H9 (cell line): ENCODE results near the gene BLNK. TPM values are rescaled to one million over a fixed set of nuclear protein-coding genes. Genes with fewer than 3 reads are reported as not detected.

Source experiments
- DNase-seq: peaks from one replicate; pipeline ENCODE4 v3.0.0-alpha.2; 2017
- H2AFZ ChIP-seq: one replicate; pipeline ENCODE4 v1.6.1; 2013; ENCODE audit warnings: mild to moderate bottlenecking, low read length, control low read depth, moderate library complexity
- H2AK5ac ChIP-seq: 2 replicates; pipeline ENCODE4 v1.6.1; 2013; ENCODE audit warnings: low read length, control low read depth, mixed read lengths; ENCODE audit not compliant: insufficient read length
- H2BK120ac ChIP-seq: one replicate; pipeline ENCODE4 v1.6.1; 2013; ENCODE audit warnings: low read depth, mild to moderate bottlenecking, low read length, control low read depth, inconsistent platforms; ENCODE audit not compliant: poor library complexity, severe bottlenecking
- H2BK12ac ChIP-seq: 2 replicates; pipeline ENCODE4 v1.6.1; 2013; ENCODE audit warnings: low read length, control low read depth, mixed read lengths, low read depth; ENCODE audit not compliant: insufficient read length
- H2BK15ac ChIP-seq: 2 replicates; pipeline ENCODE4 v1.6.1; 2013; ENCODE audit warnings: low read depth, low read length, control low read depth
- H2BK20ac ChIP-seq: one replicate; pipeline ENCODE4 v1.6.1; 2013; ENCODE audit warnings: low read depth, mild to moderate bottlenecking, low read length, control low read depth, inconsistent platforms; ENCODE audit not compliant: poor library complexity, severe bottlenecking
- H2BK5ac ChIP-seq: 2 replicates; pipeline ENCODE4 v1.6.1; 2013; ENCODE audit warnings: low read length, control low read depth, mixed read lengths; ENCODE audit not compliant: insufficient read length
- H3K14ac ChIP-seq: 2 replicates; pipeline ENCODE4 v1.6.1; 2013; ENCODE audit warnings: low read length, control low read depth; ENCODE audit not compliant: insufficient read depth
- H3K18ac ChIP-seq: 2 replicates; pipeline ENCODE4 v1.6.1; 2013; ENCODE audit warnings: low read depth, mild to moderate bottlenecking, mixed read lengths, low read length, control low read depth; ENCODE audit not compliant: insufficient read length
- H3K23ac ChIP-seq: 2 replicates; pipeline ENCODE4 v1.6.1; 2013; ENCODE audit warnings: low read length, control low read depth, mixed read lengths, low read depth; ENCODE audit not compliant: insufficient read length
- H3K23me2 ChIP-seq: 2 replicates; pipeline ENCODE4 v1.6.1; 2013; ENCODE audit warnings: low read depth, mild to moderate bottlenecking, mixed read lengths, low read length, control low read depth; ENCODE audit not compliant: insufficient read length, poor library complexity, severe bottlenecking
- H3K27ac ChIP-seq: 2 replicates; pipeline ENCODE4 v1.5.1; 2013; ENCODE audit warnings: low read length, control low read depth, mixed read lengths, low read depth; ENCODE audit not compliant: insufficient read length
- H3K27me3 ChIP-seq: 2 replicates; pipeline ENCODE4 v1.6.1; 2013; ENCODE audit warnings: low read length, control low read depth, inconsistent platforms; ENCODE audit not compliant: insufficient read depth
- H3K4ac ChIP-seq: 2 replicates; pipeline ENCODE4 v1.6.1; 2013; ENCODE audit warnings: low read depth, mild to moderate bottlenecking, control low read depth, inconsistent platforms, low read length, moderate library complexity
- H3K4me1 ChIP-seq: 2 replicates; pipeline ENCODE4 v1.6.1; 2013; ENCODE audit warnings: low read length, control low read depth, inconsistent platforms; ENCODE audit not compliant: insufficient read depth
- H3K4me2 ChIP-seq: 2 replicates; pipeline ENCODE4 v1.6.1; 2013; ENCODE audit warnings: low read length, control low read depth, mixed read lengths; ENCODE audit not compliant: insufficient read length, insufficient read depth
- H3K56ac ChIP-seq: 2 replicates; pipeline ENCODE4 v1.6.1; 2013; ENCODE audit warnings: low read depth, mild to moderate bottlenecking, mixed read lengths, low read length, control low read depth; ENCODE audit not compliant: insufficient read length
- H3K79me1 ChIP-seq: 2 replicates; pipeline ENCODE4 v1.6.1; 2013; ENCODE audit warnings: low read depth, mild to moderate bottlenecking, moderate library complexity, low read length, control low read depth, inconsistent platforms; ENCODE audit not compliant: insufficient read depth, poor library complexity, severe bottlenecking
- H3K79me2 ChIP-seq: 2 replicates; pipeline ENCODE4 v1.6.1; 2013; ENCODE audit warnings: low read length, control low read depth, inconsistent platforms; ENCODE audit not compliant: insufficient read depth
- H3K9ac ChIP-seq: 2 replicates; pipeline ENCODE4 v1.6.1; 2013; ENCODE audit warnings: low read length, control low read depth, mixed read lengths; ENCODE audit not compliant: insufficient read length; ENCODE audit errors: extremely low read depth
- H3K9me3 ChIP-seq: one replicate; pipeline ENCODE4 v1.6.1; 2013; ENCODE audit warnings: low read depth, low read length, inconsistent platforms; ENCODE audit not compliant: control insufficient read depth
- H3T11ph ChIP-seq: one replicate; pipeline ENCODE4 v1.6.1; 2013; ENCODE audit warnings: mild to moderate bottlenecking, low read length, control low read depth, inconsistent platforms
- H4K20me1 ChIP-seq: one replicate; pipeline ENCODE4 v1.6.1; 2013; ENCODE audit not compliant: control insufficient read depth, insufficient read length, insufficient read depth
- H4K5ac ChIP-seq: 2 replicates; pipeline ENCODE4 v1.6.1; 2013; ENCODE audit warnings: low read depth, mild to moderate bottlenecking, mixed read lengths, low read length, control low read depth; ENCODE audit not compliant: insufficient read length
- H4K8ac ChIP-seq: replicated peaks from 2 replicates; pipeline ENCODE4 v1.6.1; 2013; ENCODE audit warnings: low read length, control low read depth, mixed read lengths, low read depth; ENCODE audit not compliant: insufficient read length
- H4K91ac ChIP-seq: 2 replicates; pipeline ENCODE4 v1.6.1; 2013; ENCODE audit warnings: low read depth, mild to moderate bottlenecking, moderate library complexity, mixed read lengths, low read length, control low read depth; ENCODE audit not compliant: insufficient read length
- H3K27ac Mint-ChIP-seq, 3 experiments: 2 replicates in 2 of 3; 3 replicates in 1 of 3; pipeline ENCODE4 v1.8.0; 2020 to 2021; ENCODE audit warnings: mixed read lengths in 3 of 3, mild to moderate bottlenecking in 1 of 3, moderate library complexity in 1 of 3
- H3K27me3 Mint-ChIP-seq: 2 replicates; pipeline ENCODE4 v1.8.0; 2021; ENCODE audit warnings: low read depth, mild to moderate bottlenecking, moderate library complexity, mixed read lengths
- H3K36me3 Mint-ChIP-seq, 3 experiments: 2 replicates in 2 of 3; 3 replicates in 1 of 3; pipeline ENCODE4 v1.8.0; 2020 to 2021; ENCODE audit warnings: low read depth in 3 of 3, mixed read lengths in 3 of 3; ENCODE audit not compliant: insufficient read depth in 1 of 3
- H3K4me1 Mint-ChIP-seq, 2 experiments: 2 replicates each; pipeline ENCODE4 v1.8.0; 2020; ENCODE audit warnings: mixed read lengths in 2 of 2
- H3K4me3 Mint-ChIP-seq, 2 experiments: 2 replicates in 1 of 2; 3 replicates in 1 of 2; pipeline ENCODE4 v1.8.0; 2020 to 2021; ENCODE audit warnings: mild to moderate bottlenecking in 2 of 2, mixed read lengths in 2 of 2, moderate library complexity in 1 of 2
- H3K9me3 Mint-ChIP-seq, 2 experiments: 2 replicates in 1 of 2; 3 replicates in 1 of 2; pipeline ENCODE4 v1.8.0; 2020; ENCODE audit warnings: mild to moderate bottlenecking in 2 of 2, mixed read lengths in 2 of 2, moderate library complexity in 1 of 2
- WGBS: extraction: QIAGEN DNeasy Blood & Tissue Kit; methylation state at CpG from one replicate; pipeline ENCODE4 v1.1.7; 2013; ENCODE audit warnings: missing lambda C conversion rate, low lambda C conversion rate, mixed read lengths; ENCODE audit not compliant: insufficient read length; ENCODE audit errors: extremely low coverage; 5-methylcytosine and 5-hydroxymethylcytosine counted together
- total RNA-seq: library from RNA; stranded (reverse); gene quantifications from 2 replicates; pipeline ENCODE4 v1.2.1, GENCODE V29; 2021
- TF ChIP-seq, protein P1 (sequence below): fragments of 200-600 bp; sonication (generic); conservative IDR thresholded peaks from 3 replicates; pipeline ENCODE4 v1.8.0; 2021; ENCODE audit warnings: antibody characterized with exemption, mild to moderate bottlenecking

The BLNK gene
- total RNA-seq, 1 experiment from 2014 or later = not detected

DNA sequence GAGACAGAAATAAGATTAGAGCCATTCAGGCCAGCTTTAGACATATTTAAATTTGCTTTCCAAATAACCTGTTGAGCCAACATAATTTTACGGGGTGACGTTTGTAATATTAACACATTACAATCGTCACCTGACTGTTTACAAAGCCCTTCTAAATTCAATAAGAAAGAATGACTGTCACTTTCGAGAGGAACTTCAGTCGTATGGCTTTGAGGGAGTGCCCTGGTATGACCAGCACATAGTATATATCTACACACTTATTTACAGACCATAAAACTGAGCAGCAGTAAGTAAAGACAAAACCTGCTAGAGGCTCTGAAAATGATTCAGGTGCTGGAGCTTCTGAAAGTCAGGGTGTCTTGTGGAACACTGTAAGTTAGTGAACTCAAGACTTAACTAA, 62.4 kb downstream of the BLNK start:
- H3K9me3 ChIP-seq = no peaks in the 10 kb centered on the region
- H3K23me2 ChIP-seq = no peaks in the 10 kb centered on the region
- H3K23ac ChIP-seq = no peak overlapping the region
- Mint-ChIP-seq H3K4me3 (no peak overlapping the region), H3K4me1 (peaks cover 14 to 20% of the 10 kb centered on the region in 2 experiments), H3K27me3 (no peaks in the 10 kb centered on the region; the same call in 1 of the 2 replicates), H3K27ac (no peak overlapping the region), H3K9me3 (no peaks in the 10 kb centered on the region), H3K36me3 (no peaks in the 10 kb centered on the region; a peak in 1 of 7 replicates)
- TF ChIP-seq, protein P1, sequence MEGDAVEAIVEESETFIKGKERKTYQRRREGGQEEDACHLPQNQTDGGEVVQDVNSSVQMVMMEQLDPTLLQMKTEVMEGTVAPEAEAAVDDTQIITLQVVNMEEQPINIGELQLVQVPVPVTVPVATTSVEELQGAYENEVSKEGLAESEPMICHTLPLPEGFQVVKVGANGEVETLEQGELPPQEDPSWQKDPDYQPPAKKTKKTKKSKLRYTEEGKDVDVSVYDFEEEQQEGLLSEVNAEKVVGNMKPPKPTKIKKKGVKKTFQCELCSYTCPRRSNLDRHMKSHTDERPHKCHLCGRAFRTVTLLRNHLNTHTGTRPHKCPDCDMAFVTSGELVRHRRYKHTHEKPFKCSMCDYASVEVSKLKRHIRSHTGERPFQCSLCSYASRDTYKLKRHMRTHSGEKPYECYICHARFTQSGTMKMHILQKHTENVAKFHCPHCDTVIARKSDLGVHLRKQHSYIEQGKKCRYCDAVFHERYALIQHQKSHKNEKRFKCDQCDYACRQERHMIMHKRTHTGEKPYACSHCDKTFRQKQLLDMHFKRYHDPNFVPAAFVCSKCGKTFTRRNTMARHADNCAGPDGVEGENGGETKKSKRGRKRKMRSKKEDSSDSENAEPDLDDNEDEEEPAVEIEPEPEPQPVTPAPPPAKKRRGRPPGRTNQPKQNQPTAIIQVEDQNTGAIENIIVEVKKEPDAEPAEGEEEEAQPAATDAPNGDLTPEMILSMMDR = no peak
- H4K8ac ChIP-seq = no peak overlapping the region
- no peak overlapping the region for H3K4ac ChIP-seq
- DNase-seq = no peak
- H2BK12ac ChIP-seq = no peak overlapping the region
- H3K14ac ChIP-seq = no peak overlapping the region
- H3K79me1 ChIP-seq = no peaks in the 10 kb centered on the region
- WGBS = no CpG with 5 or more reads among the region's 5 CpGs
- no peak overlapping the region for H2AFZ ChIP-seq
- no peak overlapping the region for H2BK5ac ChIP-seq
- H2AK5ac ChIP-seq = no peak overlapping the region
- H3K27me3 ChIP-seq = no peaks in the 10 kb centered on the region; the same call in 1 of the 2 replicates
- no peaks in the 10 kb centered on the region for H3K79me2 ChIP-seq
- no peak overlapping the region for H3K9ac ChIP-seq
- no peak overlapping the region for H3K4me2 ChIP-seq
- H3K27ac ChIP-seq = no peak overlapping the region
- H2BK120ac ChIP-seq = no peak overlapping the region
- peaks cover 7% of the 10 kb centered on the region; the same call in 1 of the 2 replicates for H3K4me1 ChIP-seq
- no peak overlapping the region for H3K56ac ChIP-seq
- H4K20me1 ChIP-seq = no peaks in the 10 kb centered on the region
- H3K18ac ChIP-seq = no peak overlapping the region
- H4K5ac ChIP-seq = no peak overlapping the region
- no peak overlapping the region for H4K91ac ChIP-seq
- H2BK20ac ChIP-seq = no peak overlapping the region
- no peak overlapping the region for H3T11ph ChIP-seq
- no peak overlapping the region for H2BK15ac ChIP-seq
